Measurements from ENCODE around the gene ADAMTS8.

ADAMTS8 gene

DNA sequence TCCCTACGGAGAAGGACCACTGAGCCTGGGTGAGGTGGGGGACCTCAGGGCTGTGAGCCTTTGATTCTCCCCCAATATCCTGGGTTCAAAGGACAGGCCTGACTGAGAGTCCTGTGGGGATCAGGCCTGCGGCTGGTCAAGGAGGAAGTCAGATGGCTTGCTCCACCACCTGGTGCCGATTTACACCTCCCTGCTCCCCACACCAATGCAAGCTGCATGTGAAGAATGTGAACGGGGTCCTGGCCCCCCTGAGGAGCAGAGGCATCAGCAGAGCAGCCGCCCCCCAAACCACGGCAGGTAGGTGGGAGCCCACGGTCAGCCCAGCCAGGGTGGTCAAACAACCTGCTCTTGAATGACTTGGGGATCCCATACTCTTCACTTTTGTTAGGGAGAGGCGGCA lies 6.7 kb downstream of the ADAMTS8 start:
- POLR2A ChIA-PET: no interaction called here

DNA sequence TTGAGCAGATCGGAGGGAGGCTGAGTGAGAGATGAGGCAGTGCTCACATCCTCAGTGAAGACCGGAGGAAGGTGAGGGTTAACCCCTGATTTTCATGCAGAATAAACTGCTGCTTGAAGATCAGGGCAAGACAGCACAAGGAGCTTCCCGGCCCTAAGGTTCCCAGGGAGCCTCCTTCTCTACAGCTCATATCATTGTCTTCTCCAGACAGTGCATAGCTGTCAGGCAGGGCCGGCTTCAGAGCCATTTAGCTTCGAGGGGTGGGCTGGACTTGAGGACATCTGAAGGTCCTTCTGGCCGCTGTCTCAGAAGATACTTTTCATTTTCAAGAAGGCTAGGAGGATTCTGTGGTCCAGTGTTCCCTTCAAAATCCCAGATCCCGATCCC lies 7.2 kb downstream of the ADAMTS8 start:
- ChIA-PET POLR2A (no interaction called here), CTCF (interaction anchor here (1.0 to 1.3 kb wide), 3 partner anchors 10 to 473 kb away, joined by 3 to 6 read pairs (median 3); no protein-coding TSS in a partner anchor)
- TF ChIP-seq, protein P1, sequence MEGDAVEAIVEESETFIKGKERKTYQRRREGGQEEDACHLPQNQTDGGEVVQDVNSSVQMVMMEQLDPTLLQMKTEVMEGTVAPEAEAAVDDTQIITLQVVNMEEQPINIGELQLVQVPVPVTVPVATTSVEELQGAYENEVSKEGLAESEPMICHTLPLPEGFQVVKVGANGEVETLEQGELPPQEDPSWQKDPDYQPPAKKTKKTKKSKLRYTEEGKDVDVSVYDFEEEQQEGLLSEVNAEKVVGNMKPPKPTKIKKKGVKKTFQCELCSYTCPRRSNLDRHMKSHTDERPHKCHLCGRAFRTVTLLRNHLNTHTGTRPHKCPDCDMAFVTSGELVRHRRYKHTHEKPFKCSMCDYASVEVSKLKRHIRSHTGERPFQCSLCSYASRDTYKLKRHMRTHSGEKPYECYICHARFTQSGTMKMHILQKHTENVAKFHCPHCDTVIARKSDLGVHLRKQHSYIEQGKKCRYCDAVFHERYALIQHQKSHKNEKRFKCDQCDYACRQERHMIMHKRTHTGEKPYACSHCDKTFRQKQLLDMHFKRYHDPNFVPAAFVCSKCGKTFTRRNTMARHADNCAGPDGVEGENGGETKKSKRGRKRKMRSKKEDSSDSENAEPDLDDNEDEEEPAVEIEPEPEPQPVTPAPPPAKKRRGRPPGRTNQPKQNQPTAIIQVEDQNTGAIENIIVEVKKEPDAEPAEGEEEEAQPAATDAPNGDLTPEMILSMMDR (IDR thresholded peaks at IDR 0.05; ENCODE audit: insufficient read depth, low read length, missing control alignments): no peak
- no peak overlapping the region for H3K4me3 ChIP-seq (ENCODE audit: low read depth, low read length)
- DNase-seq (ENCODE audit: low read depth, low spot score): no peak

More for the DNA sequence above, 6.7 kb downstream of the ADAMTS8 start:
- CTCF ChIA-PET: interaction anchor here (1.0 to 1.3 kb wide), 3 partner anchors 10 to 472 kb away, joined by 3 to 6 read pairs (median 3); no protein-coding TSS in a partner anchor
- TF ChIP-seq, protein P1 (IDR thresholded peaks at IDR 0.05; ENCODE audit: insufficient read depth, low read length, missing control alignments): no peak
- DNase-seq (ENCODE audit: low read depth, low spot score): no peak
- no peak overlapping the region for H3K4me3 ChIP-seq (ENCODE audit: low read depth, low read length)

DNA sequence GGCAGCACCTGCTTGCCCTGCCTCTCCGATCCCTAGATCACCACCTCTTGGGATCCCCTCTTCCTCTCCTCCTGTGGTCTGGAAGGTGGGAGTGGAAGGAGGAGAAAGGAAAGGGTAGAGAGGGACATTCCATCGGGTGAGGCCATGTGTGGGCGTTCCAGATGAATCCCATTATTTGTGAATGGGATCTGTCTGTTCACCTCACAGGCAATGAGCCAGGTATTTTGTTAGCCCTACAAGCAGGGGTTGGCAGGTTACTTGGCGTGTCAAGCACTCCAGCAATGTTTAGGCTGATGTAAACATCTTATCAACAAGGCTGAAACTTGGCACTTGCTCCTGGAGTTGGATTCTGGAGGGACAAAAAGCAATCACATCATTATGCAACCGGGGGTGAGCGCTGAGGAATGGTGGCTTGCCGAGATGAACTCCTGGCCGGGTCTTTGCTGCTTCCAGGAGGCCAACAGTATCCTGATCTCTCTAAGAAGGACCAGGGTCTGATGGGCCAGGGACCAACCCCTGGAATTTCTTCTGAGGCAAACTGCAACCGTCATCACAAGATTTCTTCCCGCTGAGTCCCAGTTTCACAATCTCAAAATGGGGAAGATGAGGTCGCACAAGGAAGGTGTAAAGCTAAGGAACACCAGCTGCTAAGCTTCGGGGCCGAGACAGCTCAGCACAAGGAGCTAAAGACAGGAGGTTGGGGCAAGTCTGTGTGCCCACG lies 7.8 kb downstream of the ADAMTS8 start:
- no peak for DNase-seq (ENCODE audit: low read depth, low spot score)
- TF ChIP-seq, protein P1 (IDR thresholded peaks at IDR 0.05; ENCODE audit: insufficient read depth, low read length, missing control alignments): no peak
- no peak overlapping the region for H3K4me3 ChIP-seq (ENCODE audit: low read depth, low read length)
- ChIA-PET POLR2A (no interaction called here), CTCF (interaction anchor here (1.0 to 1.3 kb wide), 3 partner anchors 11 to 473 kb away, joined by 3 to 6 read pairs (median 3); no protein-coding TSS in a partner anchor)

GRCh38 chr11:130418756-130419155 lies 9.7 kb downstream of the ADAMTS8 start:
- no peak for DNase-seq (ENCODE audit: low read depth, low spot score)
- TF ChIP-seq, protein P1 (IDR thresholded peaks at IDR 0.05; ENCODE audit: insufficient read depth, low read length, missing control alignments): no peak
- H3K4me3 ChIP-seq (ENCODE audit: low read depth, low read length): no peak overlapping the region
- ChIA-PET CTCF (interaction anchor here (1.4 to 1.9 kb wide), 2 partner anchors 13 to 443 kb away, joined by 5 read pairs; no protein-coding TSS in a partner anchor), POLR2A (no interaction called here)

DNA sequence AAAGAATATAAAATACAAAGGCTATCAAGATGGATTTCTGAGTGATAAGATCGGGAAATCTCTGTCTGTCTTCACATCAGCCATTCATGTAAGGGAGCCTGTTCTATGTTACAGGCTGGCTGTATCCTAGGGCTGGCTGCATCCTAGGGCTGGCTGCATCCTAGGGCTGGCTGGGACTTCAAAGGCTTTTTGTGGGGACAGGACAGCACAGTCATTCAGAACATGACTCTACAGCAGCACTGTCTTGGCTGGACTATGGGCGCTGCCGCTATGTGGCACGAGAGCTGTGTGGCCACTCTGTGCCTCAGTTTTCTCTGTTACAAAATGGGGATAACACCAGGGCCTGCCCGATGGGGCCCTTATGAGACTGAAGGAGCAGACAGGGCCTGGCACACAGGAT lies 10.2 kb downstream of the ADAMTS8 start:
- TF ChIP-seq, protein P1 (IDR thresholded peaks at IDR 0.05; ENCODE audit: insufficient read depth, low read length, missing control alignments): no peak
- ChIA-PET POLR2A (interaction anchor here (0.6 kb wide), 1 partner anchor 483 kb away, joined by 4 read pairs; no protein-coding TSS in a partner anchor), CTCF (interaction anchor here (0.9 to 1.9 kb wide), 3 partner anchors 8 to 444 kb away, joined by 3 to 5 read pairs (median 5); no protein-coding TSS in a partner anchor)
- no peak overlapping the region for H3K4me3 ChIP-seq (ENCODE audit: low read depth, low read length)
- no peak for DNase-seq (ENCODE audit: low read depth, low spot score)

DNA sequence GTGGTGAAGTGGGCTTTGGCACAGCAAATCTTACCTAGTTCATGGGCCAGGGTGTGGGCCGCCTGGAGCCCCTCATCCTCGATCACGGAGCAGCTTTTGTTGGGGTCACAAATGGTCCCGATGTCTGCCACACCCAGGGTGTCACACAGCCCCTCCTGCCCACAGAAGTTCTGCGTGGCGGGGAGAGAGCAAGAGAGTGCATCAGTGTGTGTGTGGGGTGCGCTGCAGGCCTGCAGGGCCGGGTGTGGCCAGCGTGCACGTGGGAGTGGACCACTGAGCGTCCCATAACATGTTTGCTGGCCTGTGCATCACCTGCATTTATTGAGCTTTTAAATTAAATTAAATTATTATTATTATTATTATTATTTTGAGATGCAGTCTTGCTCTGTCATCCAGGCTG lies 11.5 kb downstream of the ADAMTS8 start:
- no peak for DNase-seq (ENCODE audit: low read depth, low spot score)
- ChIA-PET CTCF (interaction anchor here (0.6 to 3.3 kb wide), 7 partner anchors 15 to 478 kb away, joined by 3 to 25 read pairs (median 3); no protein-coding TSS in a partner anchor), POLR2A (no interaction called here)
- H3K4me3 ChIP-seq (ENCODE audit: low read depth, low read length): no peak overlapping the region
- TF ChIP-seq, protein P1 (IDR thresholded peaks at IDR 0.05; ENCODE audit: insufficient read depth, low read length, missing control alignments): no peak

Data from AG04449 (cell line).